Skeletal muscle satellite cell (primary cell): ENCODE results near the gene SHC3. TPM values are rescaled to one million over a fixed set of nuclear protein-coding genes. Genes with fewer than 3 reads are reported as not detected.

Experiments
- H3K27me3 ChIP-seq: 2 replicates; pipeline ENCODE4 v1.7.0; 2013; ENCODE audit warnings: low read length; ENCODE audit not compliant: control insufficient read depth, insufficient read depth
- H3K36me3 ChIP-seq: 2 replicates; pipeline ENCODE4 v1.7.0; 2013; ENCODE audit warnings: mild to moderate bottlenecking, control low read depth, low read length; ENCODE audit not compliant: insufficient read depth
- H3K4me1 ChIP-seq: 2 replicates; pipeline ENCODE4 v1.7.0; 2013; ENCODE audit warnings: low read length; ENCODE audit not compliant: control insufficient read depth, insufficient read depth
- H3K4me2 ChIP-seq: 2 replicates; pipeline ENCODE4 v1.7.0; 2013; ENCODE audit warnings: mild to moderate bottlenecking, low read length
- H3K4me3 ChIP-seq: 2 replicates; pipeline ENCODE4 v1.7.0; 2013; ENCODE audit warnings: low read length
- H3K9ac ChIP-seq: 2 replicates; pipeline ENCODE4 v1.7.0; 2013; ENCODE audit warnings: mild to moderate bottlenecking, low read depth, low read length, moderate library complexity
- H3K9me3 ChIP-seq: replicated peaks from 2 replicates; pipeline ENCODE4 v1.7.0; 2013; ENCODE audit warnings: mild to moderate bottlenecking, control low read depth, low read length
- total RNA-seq: library from RNA; depleted of rRNA; stranded (reverse); fragments of >200 nt; gene quantifications from 2 replicates; pipeline ENCODE4 v1.2.3, GENCODE V29; 2012; rRNA removed

SHC3 gene, protein sequence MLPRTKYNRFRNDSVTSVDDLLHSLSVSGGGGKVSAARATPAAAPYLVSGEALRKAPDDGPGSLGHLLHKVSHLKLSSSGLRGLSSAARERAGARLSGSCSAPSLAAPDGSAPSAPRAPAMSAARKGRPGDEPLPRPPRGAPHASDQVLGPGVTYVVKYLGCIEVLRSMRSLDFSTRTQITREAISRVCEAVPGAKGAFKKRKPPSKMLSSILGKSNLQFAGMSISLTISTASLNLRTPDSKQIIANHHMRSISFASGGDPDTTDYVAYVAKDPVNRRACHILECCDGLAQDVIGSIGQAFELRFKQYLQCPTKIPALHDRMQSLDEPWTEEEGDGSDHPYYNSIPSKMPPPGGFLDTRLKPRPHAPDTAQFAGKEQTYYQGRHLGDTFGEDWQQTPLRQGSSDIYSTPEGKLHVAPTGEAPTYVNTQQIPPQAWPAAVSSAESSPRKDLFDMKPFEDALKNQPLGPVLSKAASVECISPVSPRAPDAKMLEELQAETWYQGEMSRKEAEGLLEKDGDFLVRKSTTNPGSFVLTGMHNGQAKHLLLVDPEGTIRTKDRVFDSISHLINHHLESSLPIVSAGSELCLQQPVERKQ
- 2.8 and 3.7 TPM in 2 replicates for total RNA-seq

DNA sequence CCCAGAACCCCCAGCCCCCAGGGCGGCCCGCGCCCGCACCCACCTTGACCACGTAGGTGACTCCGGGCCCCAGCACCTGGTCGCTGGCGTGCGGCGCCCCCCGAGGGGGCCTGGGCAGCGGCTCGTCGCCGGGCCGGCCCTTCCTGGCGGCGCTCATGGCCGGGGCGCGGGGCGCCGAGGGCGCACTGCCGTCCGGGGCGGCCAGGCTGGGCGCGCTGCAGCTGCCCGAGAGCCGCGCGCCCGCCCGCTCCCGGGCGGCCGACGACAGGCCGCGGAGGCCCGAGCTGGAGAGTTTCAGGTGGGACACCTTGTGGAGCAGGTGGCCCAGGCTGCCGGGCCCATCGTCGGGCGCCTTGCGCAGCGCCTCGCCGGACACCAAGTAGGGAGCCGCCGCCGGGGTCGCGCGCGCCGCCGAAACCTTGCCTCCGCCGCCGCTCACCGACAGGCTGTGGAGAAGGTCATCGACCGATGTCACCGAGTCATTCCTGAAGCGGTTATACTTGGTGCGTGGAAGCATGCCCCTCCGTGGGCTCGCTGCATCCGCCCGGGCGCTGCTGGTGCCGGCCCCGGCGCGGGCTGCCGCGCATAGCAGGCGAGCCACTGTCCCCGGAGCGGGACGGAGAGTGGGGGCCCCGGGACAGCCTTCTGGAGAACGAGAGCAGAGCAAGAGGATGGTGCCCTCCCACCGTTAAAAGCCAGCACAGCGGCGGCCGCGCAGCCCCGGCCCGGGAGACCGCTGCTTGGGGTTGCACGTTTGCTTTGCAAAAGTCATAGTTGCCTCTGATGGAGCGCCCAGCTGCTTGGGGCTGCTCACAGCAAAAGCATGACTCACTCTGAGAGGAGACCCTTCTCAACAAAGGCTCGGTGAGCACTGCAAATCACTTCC is at the start of gene SHC3:
SHC3 (minus strand) TSS at position 875 of the 886 bp plus-strand sequence; CDS start at position 517, 358 bp downstream.
- peak within 1 kb of the TSS; percentile 59 for H3K9ac ChIP-seq
- H3K4me2 ChIP-seq = peak within 1 kb of the TSS; percentile 89
- H3K4me1 ChIP-seq = peaks cover 21% of the 10 kb centered on the region
- no peaks in the 10 kb centered on the region for H3K36me3 ChIP-seq
- H3K9me3 ChIP-seq = no peaks in the 10 kb centered on the region
- H3K27me3 ChIP-seq = peaks cover 12% of the 10 kb centered on the region
- H3K4me3 ChIP-seq = peak within 1 kb of the TSS; percentile 69

DNA sequence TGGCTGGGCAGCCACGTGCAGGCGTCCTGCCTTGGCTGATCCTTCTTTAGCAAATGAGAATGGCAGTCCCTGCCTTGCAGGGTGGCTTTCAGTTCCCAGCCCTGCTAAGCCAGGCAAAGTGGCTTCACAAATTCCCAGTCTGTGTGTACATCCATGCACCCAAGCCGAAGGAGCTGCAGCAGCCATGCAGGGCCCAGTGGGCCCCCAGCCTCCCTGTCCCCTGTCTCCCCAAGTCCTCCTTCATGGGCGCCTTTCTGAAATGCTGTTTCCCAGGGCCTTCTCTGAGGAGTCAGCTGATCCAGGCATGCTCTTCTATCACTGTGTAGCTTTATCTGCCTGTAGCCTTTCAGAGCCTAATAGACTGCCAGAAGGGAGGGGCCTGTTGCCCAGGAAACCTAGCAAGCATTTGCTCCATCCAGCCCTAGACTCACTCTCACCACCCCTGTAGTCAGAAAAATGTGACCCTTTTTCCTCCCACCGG is 47.4 kb upstream of the SHC3 start:
- H3K9me3 ChIP-seq = no peaks in the 10 kb centered on the region
- no peak overlapping the region for H3K4me3 ChIP-seq
- H3K9ac ChIP-seq = no peak overlapping the region
- no peaks in the 10 kb centered on the region for H3K4me1 ChIP-seq
- H3K36me3 ChIP-seq = no peaks in the 10 kb centered on the region
- H3K27me3 ChIP-seq = peaks cover 16% of the 10 kb centered on the region
- no peak overlapping the region for H3K4me2 ChIP-seq

DNA sequence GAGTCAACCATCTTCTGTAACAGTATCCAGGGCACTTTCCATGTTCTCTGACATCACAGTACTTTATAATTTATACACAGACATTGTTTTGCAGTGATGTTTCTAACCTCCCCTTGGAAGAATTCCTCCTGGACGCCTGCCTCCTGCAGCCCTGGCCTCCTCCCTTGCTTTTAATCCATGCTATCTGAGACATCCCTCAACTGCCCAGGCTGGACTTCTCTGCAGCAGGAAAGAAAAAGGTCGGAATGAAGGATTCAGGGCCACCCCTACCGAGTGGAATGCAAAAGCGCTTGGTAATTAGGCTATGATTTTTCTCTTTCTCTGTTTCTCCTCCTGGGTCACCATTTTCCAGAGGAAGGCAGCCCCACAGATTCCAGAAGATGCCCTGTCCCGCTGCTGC is 47.0 kb upstream of the SHC3 start:
- Histone ChIP-seq H3K4me3 (no peak overlapping the region), H3K36me3 (no peaks in the 10 kb centered on the region), H3K4me2 (no peak overlapping the region), H3K4me1 (no peaks in the 10 kb centered on the region), H3K9ac (no peak overlapping the region), H3K27me3 (peaks cover 16% of the 10 kb centered on the region), H3K9me3 (no peaks in the 10 kb centered on the region)

DNA sequence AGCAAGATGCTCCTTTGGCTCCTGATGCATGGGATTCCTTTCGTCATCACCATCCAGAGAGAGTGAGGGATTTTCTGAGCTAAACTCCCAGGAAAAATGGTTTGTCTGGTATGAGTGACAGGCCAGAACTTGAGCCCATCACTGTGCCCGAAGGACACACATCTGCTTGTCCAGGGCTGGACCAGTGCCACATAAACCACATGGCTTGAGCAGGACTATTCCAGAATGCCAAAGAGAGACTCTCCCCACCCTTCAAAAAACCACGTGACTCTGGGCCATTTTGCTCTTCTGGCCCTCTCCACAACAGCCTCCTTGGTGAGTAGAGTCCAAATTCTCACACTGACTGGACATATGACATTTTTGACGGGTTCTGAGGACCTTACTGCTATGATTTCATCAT is 46.4 kb upstream of the SHC3 start:
- H3K4me1 ChIP-seq = no peaks in the 10 kb centered on the region
- H3K27me3 ChIP-seq = peaks cover 16% of the 10 kb centered on the region
- H3K36me3 ChIP-seq = no peaks in the 10 kb centered on the region
- no peak overlapping the region for H3K4me3 ChIP-seq
- no peak overlapping the region for H3K4me2 ChIP-seq
- H3K9me3 ChIP-seq = no peaks in the 10 kb centered on the region
- no peak overlapping the region for H3K9ac ChIP-seq

DNA sequence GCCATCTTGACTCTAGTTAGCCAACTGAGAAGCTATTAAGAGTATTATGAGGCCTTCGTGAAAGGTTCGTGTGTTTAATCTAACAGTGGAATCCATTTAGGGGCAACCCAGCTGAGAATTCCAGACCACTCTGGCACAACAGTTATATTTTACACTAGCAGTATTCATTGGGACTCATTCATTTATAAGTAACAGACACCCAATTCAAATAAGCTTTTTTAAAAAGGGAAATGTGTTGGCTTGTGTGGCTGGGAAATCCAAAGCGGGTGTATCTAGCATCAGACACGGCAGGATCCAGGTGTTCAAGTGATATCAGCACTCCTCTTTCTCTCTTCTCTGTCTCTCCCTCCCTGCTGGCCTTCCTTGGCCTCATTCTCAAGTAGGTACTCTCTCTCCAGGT is 46.0 kb upstream of the SHC3 start:
- H3K27me3 ChIP-seq = peaks cover 16% of the 10 kb centered on the region
- no peak overlapping the region for H3K9ac ChIP-seq
- H3K9me3 ChIP-seq = no peaks in the 10 kb centered on the region
- H3K36me3 ChIP-seq = no peaks in the 10 kb centered on the region
- H3K4me1 ChIP-seq = no peaks in the 10 kb centered on the region
- no peak overlapping the region for H3K4me2 ChIP-seq
- no peak overlapping the region for H3K4me3 ChIP-seq

DNA sequence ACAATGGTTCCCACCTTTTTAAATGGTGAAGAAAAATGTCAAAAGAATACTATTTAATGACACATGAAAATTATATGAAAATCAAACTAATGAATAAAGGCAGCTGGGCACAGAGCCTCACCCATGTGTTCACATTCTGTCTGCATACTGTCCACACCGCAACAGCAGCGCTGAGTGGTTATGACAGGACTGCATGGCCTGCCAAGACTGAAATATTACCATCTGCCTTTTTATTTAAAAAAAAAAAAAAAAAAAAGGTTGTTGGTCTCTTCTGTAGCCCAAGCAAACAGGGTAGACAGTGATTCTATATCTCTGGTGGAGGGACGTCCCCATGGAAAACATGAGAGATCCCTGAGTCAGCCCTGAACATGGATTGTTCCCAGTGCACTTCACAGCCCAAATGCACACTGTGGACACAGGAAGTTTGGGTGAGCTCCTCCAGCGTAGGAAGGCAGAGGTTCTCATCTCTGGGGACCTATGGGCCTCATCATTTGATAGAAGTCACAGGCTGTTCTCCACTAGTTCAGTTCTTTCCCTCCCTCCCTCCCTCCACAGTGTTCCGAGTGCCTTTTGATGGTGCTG is 44.9 kb upstream of the SHC3 start:
- no peaks in the 10 kb centered on the region for H3K9me3 ChIP-seq
- H3K9ac ChIP-seq = no peak overlapping the region
- H3K4me1 ChIP-seq = no peaks in the 10 kb centered on the region
- peaks cover 12% of the 10 kb centered on the region for H3K27me3 ChIP-seq
- H3K4me2 ChIP-seq = no peak overlapping the region
- H3K4me3 ChIP-seq = no peak overlapping the region
- H3K36me3 ChIP-seq = no peaks in the 10 kb centered on the region

DNA sequence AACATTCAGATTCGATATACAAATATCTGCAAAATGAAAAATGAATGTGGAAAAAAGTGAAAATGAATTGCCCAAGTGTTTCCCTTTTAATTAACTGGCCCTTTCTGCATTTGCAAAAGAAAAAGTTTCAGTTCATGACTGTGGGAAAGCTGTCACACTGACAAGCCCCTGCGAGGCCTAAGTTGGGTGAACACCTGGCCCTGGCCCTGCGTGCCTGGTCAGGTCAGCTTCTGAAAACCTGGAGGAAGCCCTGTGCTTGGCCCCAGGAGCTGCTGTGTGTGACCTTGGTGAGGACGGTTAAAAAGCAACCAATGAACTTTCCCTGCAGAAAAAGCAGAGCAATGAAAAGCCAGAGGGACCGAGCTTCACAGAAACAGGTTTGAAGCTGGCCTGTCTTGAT is 41.0 kb upstream of the SHC3 start:
- Histone ChIP-seq H3K4me3 (no peak overlapping the region), H3K4me1 (no peaks in the 10 kb centered on the region), H3K9me3 (no peaks in the 10 kb centered on the region), H3K36me3 (no peaks in the 10 kb centered on the region), H3K27me3 (peaks cover 2% of the 10 kb centered on the region), H3K9ac (no peak overlapping the region), H3K4me2 (no peak overlapping the region)

DNA sequence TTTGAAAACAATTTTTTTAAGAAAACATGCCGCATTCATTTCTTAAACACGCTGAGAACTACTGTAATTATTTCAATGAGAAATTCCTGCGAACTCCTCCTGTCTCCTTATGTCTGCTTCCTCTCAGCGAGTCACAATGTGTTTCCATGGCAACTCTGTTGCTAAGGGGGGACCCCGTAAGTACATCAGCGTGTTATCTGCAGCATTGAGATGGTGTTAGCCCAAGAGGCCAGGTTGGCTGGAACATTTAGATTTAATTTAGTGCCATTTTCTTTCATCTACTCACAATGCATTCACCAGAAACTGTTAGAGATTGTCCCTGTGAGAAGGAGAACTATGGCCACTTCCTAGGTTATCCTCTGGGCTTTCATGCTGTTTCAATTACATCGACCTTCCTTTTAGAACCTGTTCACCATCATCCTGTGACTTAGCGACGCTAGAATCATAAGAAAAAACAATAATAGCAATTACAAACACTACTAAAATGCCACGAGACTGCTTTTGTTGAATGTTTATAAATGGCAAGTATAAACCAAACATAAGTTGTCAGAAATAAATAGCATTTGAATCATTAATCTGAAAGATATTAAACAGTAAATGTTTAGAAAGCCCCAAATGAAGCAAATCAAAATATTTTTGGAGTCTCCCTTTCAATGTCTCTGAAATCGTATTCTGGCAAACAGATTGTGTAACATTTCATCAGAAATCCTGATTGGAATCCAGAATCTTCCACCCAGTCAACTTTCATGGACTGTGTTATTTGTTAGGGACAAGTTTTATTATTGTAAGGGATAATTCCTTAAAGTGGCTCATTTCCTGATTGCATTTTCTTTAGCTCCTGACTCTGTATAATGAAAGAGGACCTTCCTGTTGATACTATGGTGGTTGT is 39.7 kb upstream of the SHC3 start:
- no peaks in the 10 kb centered on the region for H3K36me3 ChIP-seq
- H3K4me1 ChIP-seq = no peaks in the 10 kb centered on the region
- H3K27me3 ChIP-seq = peaks cover 2% of the 10 kb centered on the region
- no peak overlapping the region for H3K4me2 ChIP-seq
- H3K9ac ChIP-seq = no peak overlapping the region
- no peak overlapping the region for H3K4me3 ChIP-seq
- H3K9me3 ChIP-seq = no peaks in the 10 kb centered on the region

DNA sequence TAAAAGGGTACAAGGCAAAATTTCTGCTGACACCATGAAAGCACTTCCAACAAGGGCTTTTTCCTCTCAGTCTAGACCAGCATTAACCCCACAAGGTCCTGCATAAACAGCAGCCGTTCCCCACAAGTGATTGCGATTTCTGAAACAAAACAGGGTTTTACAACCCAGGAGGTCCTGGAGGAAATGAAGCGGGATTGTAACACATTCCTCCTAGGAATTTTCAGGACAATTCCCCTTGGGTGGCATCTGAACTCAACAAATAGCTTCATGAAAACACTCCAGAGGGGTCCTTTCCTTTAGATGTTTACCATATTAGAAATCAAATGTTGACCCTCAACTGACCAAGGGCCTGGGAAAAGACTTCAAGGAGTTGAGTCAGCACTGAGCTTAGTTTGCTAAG is 36.7 kb upstream of the SHC3 start:
- Histone ChIP-seq H3K9ac (no peak overlapping the region), H3K4me3 (no peak overlapping the region), H3K4me2 (no peak overlapping the region), H3K9me3 (peaks cover 3% of the 10 kb centered on the region), H3K4me1 (no peaks in the 10 kb centered on the region), H3K36me3 (no peaks in the 10 kb centered on the region), H3K27me3 (no peaks in the 10 kb centered on the region)

DNA sequence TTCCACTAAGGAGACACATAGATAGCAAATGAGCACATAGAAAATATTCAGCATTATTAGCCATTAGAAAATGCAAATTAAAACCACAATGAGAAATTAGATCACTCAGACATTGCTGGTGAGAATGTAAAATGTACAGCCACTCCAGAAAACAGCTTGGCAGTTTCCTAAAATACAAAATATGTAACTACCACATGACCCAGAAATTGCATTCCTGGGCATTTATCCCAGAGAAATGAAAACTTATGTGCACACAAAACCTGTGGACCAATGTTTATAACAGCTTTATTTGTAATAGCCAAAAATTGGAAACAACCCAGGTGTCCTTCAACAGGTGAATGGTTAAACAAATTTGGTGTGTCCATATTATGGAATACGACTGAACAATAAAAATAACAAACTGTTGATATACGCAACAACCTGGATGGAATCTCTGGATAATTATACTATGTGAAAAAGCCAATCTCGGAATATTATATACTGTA is 34.8 kb upstream of the SHC3 start:
- no peaks in the 10 kb centered on the region for H3K4me1 ChIP-seq
- peaks cover 3% of the 10 kb centered on the region for H3K9me3 ChIP-seq
- no peak overlapping the region for H3K4me3 ChIP-seq
- H3K9ac ChIP-seq = no peak overlapping the region
- H3K36me3 ChIP-seq = no peaks in the 10 kb centered on the region
- H3K4me2 ChIP-seq = no peak overlapping the region
- no peaks in the 10 kb centered on the region for H3K27me3 ChIP-seq
